WTC11 (cell line): Measurements from ENCODE around the gene SLC13A3. TPM values are rescaled to one million over a fixed set of nuclear protein-coding genes. Genes with fewer than 3 reads are reported as not detected.

Experiments used
- ATAC-seq: fragments of 200-7000 bp; cut with Tn5 transposase; 2 replicates; pipeline ENCODE4 v1.10.0; 2021; ENCODE audit warnings: mild to moderate bottlenecking, moderate library complexity
- Bru-seq: library from RNA; stranded (reverse); fragments of 400-500 nt; gene quantifications from one replicate; lab custom pipeline; 2021; lab: Mats Ljungman, UMichigan
- CTCF ChIA-PET: fragments of 300-600 bp; sonication (Branson Sonifier 250); formaldehyde crosslinking; loops from one replicate; lab custom pipeline; 2021; ENCODE audit warnings: antibody characterized with exemption; lab: Charles Lee
- POLR2A ChIA-PET: fragments of 350-600 bp; sonication (Branson Sonifier 250); formaldehyde crosslinking; loops from one replicate; lab custom pipeline; 2021; ENCODE audit warnings: antibody characterized with exemption; lab: Charles Lee
- DNase-seq: peaks from one replicate; pipeline ENCODE4 v3.0.0; 2021; ENCODE audit warnings: low spot score
- H3K27ac Mint-ChIP-seq: 2 replicates; pipeline ENCODE4 v1.8.0; 2021; ENCODE audit warnings: mixed read lengths
- H3K27me3 Mint-ChIP-seq: 2 replicates; pipeline ENCODE4 v1.8.0; 2021; ENCODE audit warnings: low read depth, mild to moderate bottlenecking, moderate library complexity, mixed read lengths
- H3K36me3 Mint-ChIP-seq: 2 replicates; pipeline ENCODE4 v1.8.0; 2021; ENCODE audit warnings: mixed read lengths
- H3K4me1 Mint-ChIP-seq: 2 replicates; pipeline ENCODE4 v1.8.0; 2022; ENCODE audit warnings: mixed read lengths
- H3K4me3 Mint-ChIP-seq: 2 replicates; pipeline ENCODE4 v1.8.0; 2021; ENCODE audit warnings: mild to moderate bottlenecking, moderate library complexity, mixed read lengths
- H3K9me3 Mint-ChIP-seq: 2 replicates; pipeline ENCODE4 v1.8.0; 2021; ENCODE audit warnings: mixed read lengths
- AR ChIP-seq: fragments of 250-450 bp; sonication (Bioruptor Pico); IDR thresholded peaks from 2 replicates; pipeline ENCODE4 v1.9.0; 2021; ENCODE audit warnings: mild to moderate bottlenecking
- CREM ChIP-seq: sonication (generic); formaldehyde crosslinking; IDR thresholded peaks from 2 replicates; pipeline ENCODE4 v1.8.1; 2022; ENCODE audit warnings: mild to moderate bottlenecking, missing genetic modification reagents, moderate library complexity
- ESRRA ChIP-seq: sonication (generic); formaldehyde crosslinking; IDR thresholded peaks from 2 replicates; pipeline ENCODE4 v1.8.1; 2022; ENCODE audit warnings: mild to moderate bottlenecking, missing genetic modification reagents, borderline replicate concordance
- GABPB1 ChIP-seq: sonication (generic); formaldehyde crosslinking; IDR thresholded peaks from 2 replicates; pipeline ENCODE4 v1.8.1; 2023; ENCODE audit warnings: mild to moderate bottlenecking, missing genetic modification reagents
- GTF2I ChIP-seq: fragments of 250-450 bp; sonication (Bioruptor Pico); conservative IDR thresholded peaks from 2 replicates; pipeline ENCODE4 v1.4.0; 2021; ENCODE audit warnings: mild to moderate bottlenecking
- HMGXB4 ChIP-seq: sonication (generic); formaldehyde crosslinking; IDR thresholded peaks from 2 replicates; pipeline ENCODE4 v1.8.1; 2023; ENCODE audit warnings: mild to moderate bottlenecking, moderate library complexity, missing genetic modification reagents
- ZNF423 ChIP-seq: fragments of 250-450 bp; sonication (Bioruptor Pico); IDR thresholded peaks from 2 replicates; pipeline ENCODE4 v2.1.2; 2022; ENCODE audit warnings: mild to moderate bottlenecking, moderate library complexity
- long read RNA-seq, 3 experiments: library from RNA in 1 of 3; library from capped mRNA in 1 of 3; library from polyadenylated mRNA in 1 of 3; unstranded in 2 of 3; stranded (forward) in 1 of 3; transcript quantifications; one replicate each; pipeline ENCODE4 v2.0.0, GENCODE V29; 2021
- total RNA-seq: library from RNA; stranded (reverse); gene quantifications from 3 replicates; pipeline ENCODE4 v1.2.3, GENCODE V29; 2021
- TF ChIP-seq, protein P1 (sequence below): sonication (generic); formaldehyde crosslinking; IDR thresholded peaks from 2 replicates; pipeline ENCODE4 v1.8.0; 2022; ENCODE audit warnings: mild to moderate bottlenecking, missing genetic modification reagents
- TF ChIP-seq, protein P2 (sequence below): sonication (generic); formaldehyde crosslinking; IDR thresholded peaks from 2 replicates; pipeline ENCODE4 v1.8.0; 2022; ENCODE audit warnings: mild to moderate bottlenecking, missing genetic modification reagents

Gene SLC13A3, protein sequence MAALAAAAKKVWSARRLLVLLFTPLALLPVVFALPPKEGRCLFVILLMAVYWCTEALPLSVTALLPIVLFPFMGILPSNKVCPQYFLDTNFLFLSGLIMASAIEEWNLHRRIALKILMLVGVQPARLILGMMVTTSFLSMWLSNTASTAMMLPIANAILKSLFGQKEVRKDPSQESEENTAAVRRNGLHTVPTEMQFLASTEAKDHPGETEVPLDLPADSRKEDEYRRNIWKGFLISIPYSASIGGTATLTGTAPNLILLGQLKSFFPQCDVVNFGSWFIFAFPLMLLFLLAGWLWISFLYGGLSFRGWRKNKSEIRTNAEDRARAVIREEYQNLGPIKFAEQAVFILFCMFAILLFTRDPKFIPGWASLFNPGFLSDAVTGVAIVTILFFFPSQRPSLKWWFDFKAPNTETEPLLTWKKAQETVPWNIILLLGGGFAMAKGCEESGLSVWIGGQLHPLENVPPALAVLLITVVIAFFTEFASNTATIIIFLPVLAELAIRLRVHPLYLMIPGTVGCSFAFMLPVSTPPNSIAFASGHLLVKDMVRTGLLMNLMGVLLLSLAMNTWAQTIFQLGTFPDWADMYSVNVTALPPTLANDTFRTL
- 10.6 to 13.5 TPM (median 11.9 TPM) in 3 replicates for total RNA-seq
- percentile 72 among the genes with signal in this experiment for Bru-seq, nascent RNA
- long read RNA-seq, experiment 1, partial matches to known transcripts = 9 of 22 reads
- long read RNA-seq, experiment 1, other reads (novel, unspliced or antisense) = 13 of 22 reads
- long read RNA-seq, experiment 2, partial matches to known transcripts = 1 of 22 reads
- long read RNA-seq, experiment 2, other reads (novel, unspliced or antisense) = 21 of 22 reads
- long read RNA-seq, experiment 3, partial matches to known transcripts = 4 of 14 reads
- long read RNA-seq, experiment 3, other reads (novel, unspliced or antisense) = 10 of 14 reads

DNA sequence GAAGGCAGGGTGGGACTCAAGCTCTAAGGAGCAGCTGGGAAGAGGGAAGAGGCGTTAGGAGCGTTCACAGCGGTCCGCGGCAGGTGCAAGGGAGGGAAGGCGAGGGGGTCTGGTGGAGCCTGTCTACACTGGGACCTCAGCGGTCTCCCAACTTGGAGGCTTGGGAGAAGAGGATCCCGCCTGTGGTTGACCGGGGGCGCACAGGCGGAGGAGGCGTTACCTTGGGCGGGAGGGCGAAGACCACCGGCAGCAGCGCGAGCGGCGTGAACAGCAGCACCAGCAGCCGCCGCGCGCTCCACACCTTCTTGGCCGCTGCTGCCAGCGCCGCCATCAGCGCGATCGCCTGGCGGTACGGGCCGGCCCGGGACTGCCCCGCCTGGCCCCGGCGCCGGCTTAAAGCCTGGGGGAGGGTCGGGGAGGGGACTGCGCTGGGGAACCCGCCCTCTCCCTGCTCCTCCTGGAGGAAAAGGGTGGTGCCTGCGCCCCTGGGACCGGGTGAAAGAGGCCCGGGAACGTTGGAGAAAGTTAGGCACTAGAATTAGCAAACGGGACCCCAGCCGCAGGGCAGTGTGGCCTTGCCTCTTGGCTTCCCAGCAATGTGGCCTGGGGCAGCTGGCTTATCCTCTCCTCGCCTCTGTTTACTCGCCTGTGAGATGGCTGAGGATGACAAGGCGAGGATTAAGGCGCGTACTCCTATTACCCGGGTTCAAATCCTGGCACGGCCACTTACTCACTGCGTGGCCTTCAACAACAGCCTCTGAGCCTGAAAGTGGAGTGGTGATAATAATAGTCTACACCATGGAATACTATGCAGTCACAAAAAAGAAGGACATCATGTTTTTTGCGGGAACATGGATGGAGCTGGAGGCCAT lies at the start of gene SLC13A3:
Gene SLC13A3 (minus strand): TSS at position 369 of the 872 bp plus-strand sequence. CDS start 38 bp downstream, at position 331.
- Mint-ChIP-seq H3K9me3 (peaks cover 4% of the 10 kb centered on the region; the same call in 1 of the 2 replicates), H3K4me1 (peaks cover 10% of the 10 kb centered on the region), H3K27ac (no peak within 1 kb of the TSS), H3K4me3 (peak within 1 kb of the TSS; percentile 72), H3K27me3 (peaks cover 32% of the 10 kb centered on the region), H3K36me3 (0 out of 2 replicates have a peak, but pooled peaks cover 3% of the 10 kb centered on the region)
- DNase-seq (peak; percentile 72), ATAC-seq (peak; percentile 94)
- ChIA-PET POLR2A (no interaction called here), CTCF (interaction anchor here (0.6 to 1.9 kb wide), 3 partner anchors 19 to 112 kb away, joined by 4 to 6 read pairs (median 4); no protein-coding TSS in a partner anchor)
- TF ChIP-seq CREM (CRISPR knock-in tag) = peak; percentile 55; the same call in 1 of the 2 replicates
- TF ChIP-seq GABPB1 = peak; percentile 44; the same call in 1 of the 2 replicates
- TF ChIP-seq, protein P1, sequence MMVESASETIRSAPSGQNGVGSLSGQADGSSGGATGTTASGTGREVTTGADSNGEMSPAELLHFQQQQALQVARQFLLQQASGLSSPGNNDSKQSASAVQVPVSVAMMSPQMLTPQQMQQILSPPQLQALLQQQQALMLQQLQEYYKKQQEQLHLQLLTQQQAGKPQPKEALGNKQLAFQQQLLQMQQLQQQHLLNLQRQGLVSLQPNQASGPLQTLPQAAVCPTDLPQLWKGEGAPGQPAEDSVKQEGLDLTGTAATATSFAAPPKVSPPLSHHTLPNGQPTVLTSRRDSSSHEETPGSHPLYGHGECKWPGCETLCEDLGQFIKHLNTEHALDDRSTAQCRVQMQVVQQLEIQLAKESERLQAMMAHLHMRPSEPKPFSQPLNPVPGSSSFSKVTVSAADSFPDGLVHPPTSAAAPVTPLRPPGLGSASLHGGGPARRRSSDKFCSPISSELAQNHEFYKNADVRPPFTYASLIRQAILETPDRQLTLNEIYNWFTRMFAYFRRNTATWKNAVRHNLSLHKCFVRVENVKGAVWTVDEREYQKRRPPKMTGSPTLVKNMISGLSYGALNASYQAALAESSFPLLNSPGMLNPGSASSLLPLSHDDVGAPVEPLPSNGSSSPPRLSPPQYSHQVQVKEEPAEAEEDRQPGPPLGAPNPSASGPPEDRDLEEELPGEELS = no peak
- TF ChIP-seq, protein P2, sequence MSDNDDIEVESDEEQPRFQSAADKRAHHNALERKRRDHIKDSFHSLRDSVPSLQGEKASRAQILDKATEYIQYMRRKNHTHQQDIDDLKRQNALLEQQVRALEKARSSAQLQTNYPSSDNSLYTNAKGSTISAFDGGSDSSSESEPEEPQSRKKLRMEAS (CRISPR knock-in tag) = peak; percentile 69; the same call in 1 of the 2 replicates
- TF ChIP-seq GTF2I (CRISPR knock-in tag) = 0 out of 2 replicates have a peak, but pooled peaks have one; percentile 17
- peak; percentile 60; the same call in 1 of the 2 replicates for TF ChIP-seq HMGXB4 (CRISPR knock-in tag)

DNA sequence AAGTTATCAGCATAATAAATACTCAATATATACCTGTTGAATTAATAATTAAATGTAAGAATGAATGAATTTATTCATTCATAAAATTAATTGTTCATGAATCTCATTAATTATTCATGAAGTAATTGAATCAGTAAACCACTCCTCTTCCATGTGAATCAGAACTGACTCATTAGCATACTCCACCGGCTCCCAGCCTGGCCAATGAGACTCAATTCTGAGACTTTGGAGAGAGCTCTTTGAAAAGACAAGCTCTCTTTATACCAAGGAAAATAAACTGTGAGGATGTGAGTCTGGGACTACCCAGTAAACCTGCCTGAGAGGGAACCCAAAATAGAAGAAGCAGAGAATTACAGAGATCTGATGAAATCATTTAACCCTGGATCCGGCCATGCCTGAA lies 49.8 kb upstream of the SLC13A3 start:
- ATAC-seq = no peak
- CTCF ChIA-PET = interaction anchor here (1.0 to 3.1 kb wide), 2 partner anchors 20 to 138 kb away, joined by 4 to 10 read pairs; no protein-coding TSS in a partner anchor
- H3K4me3 Mint-ChIP-seq = no peak overlapping the region
- no peak for TF ChIP-seq ZNF423 (CRISPR knock-in tag)
- TF ChIP-seq AR = no peak
- TF ChIP-seq ESRRA = no peak
- TF ChIP-seq, all 79 proteins: peak for 0
- Mint-ChIP-seq H3K27me3 (no peaks in the 10 kb centered on the region; the same call in 1 of the 2 replicates), H3K27ac (no peak overlapping the region), H3K36me3 (0 out of 2 replicates have a peak, but pooled peaks cover under 1% of the 10 kb centered on the region), H3K4me1 (peaks cover 31% of the 10 kb centered on the region), H3K9me3 (peaks cover 20% of the 10 kb centered on the region)
- POLR2A ChIA-PET = no interaction called here
- DNase-seq = no peak
